ENCODE data around the gene CACNA2D2. TPM values are rescaled to one million over a fixed set of nuclear protein-coding genes. Genes with fewer than 3 reads are reported as not detected.
A peak's percentile ranks its signal among the peaks of the same experiment; 100 is the strongest.

Gene CACNA2D2
- total and polyA plus RNA-seq, 2 of the 13 experiments (the other 11 are each of a cell fraction or from before 2014, with no cell fraction given): not detected

GRCh38 chr3:50327943-50328691, 175.3 kb downstream of the CACNA2D2 start, which contains the start of gene TUSC2 (continued):
- TF ChIP-seq ZNF230 (CRISPR knock-in tag; IDR thresholded peaks at IDR 0.05) (0 out of 2 replicates have a peak, but pooled peaks have one; percentile 64), ZNF124 (CRISPR knock-in tag; IDR thresholded peaks at IDR 0.05) (peak; percentile 40; the same call in 1 of the 2 replicates), KAT2B (IDR thresholded peaks at IDR 0.05; ENCODE audit: borderline replicate concordance, low read depth, low read length) (no peak), TBX2 (CRISPR knock-in tag; IDR thresholded peaks at IDR 0.05; ENCODE audit: borderline replicate concordance) (peak; percentile 76; the same call in 1 of the 2 replicates), CHD2 (IDR thresholded peaks at IDR 0.05; ENCODE audit: low read depth, low read length) (peak; percentile 53; the same call in 1 of the 2 replicates), KDM6A (CRISPR knock-in tag; IDR thresholded peaks at IDR 0.05; ENCODE audit: low read depth) (no peak), ATF5 (CRISPR knock-in tag; IDR thresholded peaks at IDR 0.05; ENCODE audit: low read depth) (no peak), IRF2 (CRISPR knock-in tag; IDR thresholded peaks at IDR 0.05) (peak; percentile 61), BRD4 (CRISPR knock-in tag; IDR thresholded peaks at IDR 0.05) (0 out of 2 replicates have a peak, but pooled peaks have one; percentile 37), MXD4 (CRISPR knock-in tag; IDR thresholded peaks at IDR 0.05) (peak; percentile 89), SOX6 (IDR thresholded peaks at IDR 0.05) (no peak), SOX6 (CRISPR knock-in tag; IDR thresholded peaks at IDR 0.05) (peak; percentile 46; the same call in 1 of the 2 replicates), ZNF33A (CRISPR knock-in tag; IDR thresholded peaks at IDR 0.05; ENCODE audit: borderline replicate concordance) (no peak), REPIN1 (CRISPR knock-in tag; IDR thresholded peaks at IDR 0.05; ENCODE audit: borderline replicate concordance, low read depth) (peak; percentile 20; the same call in 1 of the 2 replicates), SMC3 (IDR thresholded peaks at IDR 0.05; ENCODE audit: low read length) (no peak), RXRB (CRISPR knock-in tag; IDR thresholded peaks at IDR 0.05; ENCODE audit: borderline replicate concordance) (peak; percentile 17; the same call in 1 of the 2 replicates), ZNF777 (CRISPR knock-in tag; IDR thresholded peaks at IDR 0.05) (0 out of 2 replicates have a peak, but pooled peaks have one; percentile 31), IKZF5 (CRISPR knock-in tag; IDR thresholded peaks at IDR 0.05) (peak; percentile 33; the same call in 1 of the 2 replicates), ZNF598 (CRISPR knock-in tag; IDR thresholded peaks at IDR 0.05; ENCODE audit: borderline replicate concordance) (peak; percentile 74; the same call in 1 of the 2 replicates), SIN3A (IDR thresholded peaks at IDR 0.05; ENCODE audit: borderline replicate concordance, low read depth, low read length) (peak; percentile 65; the same call in 1 of the 2 replicates), ZNF687 (CRISPR knock-in tag; IDR thresholded peaks at IDR 0.05) (peak; percentile 90), GPN1 (CRISPR knock-in tag; IDR thresholded peaks at IDR 0.05; ENCODE audit: borderline replicate concordance) (no peak), ZBTB34 (CRISPR knock-in tag; IDR thresholded peaks at IDR 0.05) (no peak)

All from HepG2 (cell line).